Naive thymus-derived CD4-positive, alpha-beta T cell (primary cell): Measurements from ENCODE around the gene FBXL17. TPM values are rescaled to one million over a fixed set of nuclear protein-coding genes. Genes with fewer than 3 reads are reported as not detected.

Experiments
- ATAC-seq: fragments of 150-1000 bp; cut with Tn5 transposase; 2 replicates; pipeline ENCODE4 v1.10.0; 2021; ENCODE audit warnings: mild to moderate bottlenecking, moderate library complexity
- CTCF ChIA-PET: fragments of 350-600 bp; sonication (Branson Sonifier 250); formaldehyde crosslinking; loops from one replicate; lab custom pipeline; 2021; ENCODE audit warnings: antibody characterized with exemption; lab: Charles Lee
- POLR2A ChIA-PET: fragments of 350-600 bp; sonication (Branson Sonifier 250); formaldehyde crosslinking; loops from one replicate; lab custom pipeline; 2021; ENCODE audit warnings: antibody characterized with exemption, inconsistent platforms; lab: Charles Lee
- DNase-seq, 9 donors: peaks; one replicate each; pipeline versions ENCODE4 v3.0.0 to v3.0.0-alpha.2; 2020 to 2022; ENCODE audit warnings: mixed read lengths in 1 of 9
- H3K27ac ChIP-seq: one replicate; pipeline ENCODE4 v1.7.0; 2013; ENCODE audit warnings: mild to moderate bottlenecking, low read depth, low read length, moderate library complexity
- H3K27me3 ChIP-seq, 2 donors: one replicate each; pipeline ENCODE4 v1.7.0; 2013; ENCODE audit warnings: low read length in 2 of 2, mild to moderate bottlenecking in 2 of 2, moderate library complexity in 2 of 2; ENCODE audit not compliant: control insufficient read depth in 2 of 2, insufficient read depth in 2 of 2
- H3K36me3 ChIP-seq, 3 experiments: 1 replicate in 2 of 3; 2 replicates in 1 of 3; pipeline ENCODE4 v1.7.0; 2013; ENCODE audit warnings: low read length in 3 of 3, mild to moderate bottlenecking in 3 of 3, moderate library complexity in 1 of 3; ENCODE audit not compliant: insufficient read depth in 3 of 3, control insufficient read depth in 2 of 3
- H3K4me1 ChIP-seq, 2 donors: one replicate each; pipeline ENCODE4 v1.7.0; 2013; ENCODE audit warnings: low read length in 2 of 2, mild to moderate bottlenecking in 2 of 2, moderate library complexity in 1 of 2; ENCODE audit not compliant: control insufficient read depth in 2 of 2, insufficient read depth in 2 of 2
- H3K4me3 ChIP-seq: 2 replicates; pipeline ENCODE4 v1.7.0; 2013; ENCODE audit warnings: mild to moderate bottlenecking, low read length
- H3K9me3 ChIP-seq, 3 experiments: 1 replicate in 2 of 3; 2 replicates in 1 of 3; pipeline ENCODE4 v1.7.0; 2013; ENCODE audit warnings: low read length in 3 of 3; ENCODE audit not compliant: control insufficient read depth in 2 of 3
- H3K27ac Mint-ChIP-seq, 9 donors: one replicate each; pipeline ENCODE4 v1.8.0; 2020 to 2022; ENCODE audit warnings: mixed read lengths in 9 of 9, mild to moderate bottlenecking in 8 of 9, moderate library complexity in 5 of 9, inconsistent platforms in 2 of 9
- H3K27me3 Mint-ChIP-seq, 5 donors: one replicate each; pipeline ENCODE4 v1.8.0; 2021 to 2022; ENCODE audit warnings: mixed read lengths in 5 of 5, mild to moderate bottlenecking in 1 of 5
- H3K36me3 Mint-ChIP-seq, 5 donors: one replicate each; pipeline ENCODE4 v1.8.0; 2020 to 2022; ENCODE audit warnings: mixed read lengths in 5 of 5, mild to moderate bottlenecking in 3 of 5, inconsistent platforms in 1 of 5
- H3K4me1 Mint-ChIP-seq, 7 donors: one replicate each; pipeline ENCODE4 v1.8.0; 2020 to 2022; ENCODE audit warnings: mixed read lengths in 7 of 7, mild to moderate bottlenecking in 3 of 7, inconsistent platforms in 1 of 7
- H3K4me3 Mint-ChIP-seq, 10 donors: one replicate each; pipeline ENCODE4 v1.8.0; 2020 to 2022; ENCODE audit warnings: mild to moderate bottlenecking in 10 of 10, mixed read lengths in 10 of 10, moderate library complexity in 6 of 10, inconsistent platforms in 2 of 10
- H3K9me3 Mint-ChIP-seq, 11 donors: one replicate each; pipeline ENCODE4 v1.8.0; 2020 to 2022; ENCODE audit warnings: mixed read lengths in 11 of 11, mild to moderate bottlenecking in 4 of 11, inconsistent platforms in 1 of 11, moderate library complexity in 1 of 11
- intact Hi-C, 2 donors: fragments of 100-400 bp; cut with micrococcal nuclease; formaldehyde crosslinking; loops; one replicate each; pipeline ENCODE4 v1.15.1; 2023
- polyA plus RNA-seq, 2 donors: library from polyadenylated mRNA; unstranded; fragments of 300-500 nt; fragmentation: Illumina TruSeq; gene quantifications; one replicate each; pipeline ENCODE4 v1.2.3, GENCODE V29; 2021
- total RNA-seq, 6 experiments: library from RNA in 5 of 6; stranded (reverse) in 5 of 6; gene quantifications; 1 replicate in 5 of 6; 2 replicates in 1 of 6; pipeline ENCODE4 v1.2.3 and lab custom pipeline; 2021 to 2026

FBXL17 gene
- total RNA-seq (10 to 100 TPM; 14.2 to 28.4 (median 21.7) TPM), polyA plus RNA-seq (1 to 10 TPM; 4.4 to 4.8 TPM), total RNA-seq (lab: John Stamatoyannopoulos, UW) (33.1 reads per million, percentile 62 among the genes with 10 or more reads in this experiment)

- Mint-ChIP-seq H3K27ac (peak within 1 kb of the TSS; percentile 90 to 99 (median 97)), H3K4me1 (peaks cover 19 to 52% (median 44%) of the 10 kb centered on the region in 7 donors), H3K27me3 (no peaks in the 10 kb centered on the region), H3K9me3 (peaks cover 0 to 8% (median 4%) of the 10 kb centered on the region in 11 donors), H3K4me3 (peak within 1 kb of the TSS; percentile 80 to 99 (median 91)), H3K36me3 (peaks cover 4 to 16% (median 8%) of the 10 kb centered on the region in 5 donors)
- POLR2A ChIA-PET: interaction anchor here (0.6 to 3.0 kb wide), 16 partner anchors 9 to 1540 kb away, joined by 3 to 42 read pairs (median 3); partner anchors contain the start of genes MAN2A1 and PJA2
- Histone ChIP-seq H3K36me3 (peaks cover 0 to 5% (median 0%) of the 10 kb centered on the region in 3 experiments), H3K9me3 (peaks cover 0 to 5% (median 0%) of the 10 kb centered on the region in 3 experiments), H3K27ac (peak within 1 kb of the TSS; percentile 88), H3K4me3 (peak within 1 kb of the TSS; percentile 90), H3K27me3 (no peaks in the 10 kb centered on the region), H3K4me1 (peaks cover 8 to 17% of the 10 kb centered on the region in 2 donors)
- intact Hi-C loops: loop anchor here (1.0 to 5.0 kb wide), 5 partner anchors 366 to 1307 kb away; partner anchors contain the start of gene MAN2A1 (in 2 of the 2)
- DNase-seq: peak; percentile 86 to 95 (median 92)
- CTCF ChIA-PET: interaction anchor here (0.5 kb wide), 1 partner anchor 38 kb away, joined by 4 read pairs; no protein-coding TSS in a partner anchor
- ATAC-seq: peak; percentile 89
These were observed at the start of gene FBXL17 for GRCh38 chr5:108381954-108382783. Gene FBXL17 (minus strand): TSS chr5:108382098.

GRCh38 chr5:108430931-108431608 lies 49.2 kb upstream of the FBXL17 start:
- no peak for ATAC-seq
- Mint-ChIP-seq H3K27ac (no peak overlapping the region), H3K27me3 (peaks cover 1 to 30% (median 22%) of the 10 kb centered on the region in 5 donors), H3K36me3 (peaks cover 0 to 6% (median 0%) of the 10 kb centered on the region in 5 donors), H3K4me3 (no peak overlapping the region), H3K9me3 (peaks cover 0 to 10% (median 0%) of the 10 kb centered on the region in 11 donors), H3K4me1 (no peaks in the 10 kb centered on the region)
- ChIA-PET POLR2A (no interaction called here), CTCF (no interaction called here)
- H3K27me3 ChIP-seq: no peaks in the 10 kb centered on the region
- DNase-seq: no peak
- intact Hi-C loops: no loop called here
- no peaks in the 10 kb centered on the region for H3K9me3 ChIP-seq
- no peak overlapping the region for H3K27ac ChIP-seq
- H3K4me3 ChIP-seq: no peak overlapping the region
- no peaks in the 10 kb centered on the region for H3K36me3 ChIP-seq
- no peaks in the 10 kb centered on the region for H3K4me1 ChIP-seq

- intact Hi-C loops: no loop called here
These were observed 39.8 kb upstream of the FBXL17 start for GRCh38 chr5:108421713-108422112.

GRCh38 chr5:108420755-108421154 lies 38.9 kb upstream of the FBXL17 start:
- peaks cover 0 to 5% (median 0%) of the 10 kb centered on the region in 5 donors for H3K36me3 Mint-ChIP-seq
- POLR2A ChIA-PET: no interaction called here

More at GRCh38 chr5:108421713-108422112, 39.8 kb upstream of the FBXL17 start:
- Histone ChIP-seq H3K36me3 (no peaks in the 10 kb centered on the region), H3K27me3 (no peaks in the 10 kb centered on the region), H3K4me3 (no peak overlapping the region), H3K4me1 (no peaks in the 10 kb centered on the region), H3K27ac (no peak overlapping the region), H3K9me3 (no peaks in the 10 kb centered on the region)
- ChIA-PET CTCF (no interaction called here), POLR2A (no interaction called here)
- peaks cover 0 to 20% (median 5%) of the 10 kb centered on the region in 11 donors for H3K9me3 Mint-ChIP-seq
- no peak overlapping the region for H3K4me3 Mint-ChIP-seq
- peaks cover 0 to 5% (median 0%) of the 10 kb centered on the region in 5 donors for H3K36me3 Mint-ChIP-seq
- DNase-seq (no peak), ATAC-seq (no peak)
- H3K4me1 Mint-ChIP-seq: no peaks in the 10 kb centered on the region
- H3K27me3 Mint-ChIP-seq: peaks cover 6 to 30% (median 22%) of the 10 kb centered on the region in 5 donors
- H3K27ac Mint-ChIP-seq: no peak overlapping the region

GRCh38 chr5:108420158-108420557 lies 38.3 kb upstream of the FBXL17 start:
- ATAC-seq: no peak
- intact Hi-C loops: no loop called here
- H3K4me3 Mint-ChIP-seq: no peak overlapping the region
- H3K27me3 Mint-ChIP-seq: peaks cover 2 to 17% (median 15%) of the 10 kb centered on the region in 5 donors
- H3K9me3 Mint-ChIP-seq: peaks cover 0 to 20% (median 6%) of the 10 kb centered on the region in 11 donors
- Histone ChIP-seq H3K4me3 (no peak overlapping the region), H3K9me3 (no peaks in the 10 kb centered on the region), H3K27ac (no peak overlapping the region), H3K4me1 (no peaks in the 10 kb centered on the region), H3K36me3 (no peaks in the 10 kb centered on the region), H3K27me3 (no peaks in the 10 kb centered on the region)
- H3K36me3 Mint-ChIP-seq: peaks cover 0 to 5% (median 0%) of the 10 kb centered on the region in 5 donors
- no peaks in the 10 kb centered on the region for H3K4me1 Mint-ChIP-seq
- ChIA-PET CTCF (no interaction called here), POLR2A (interaction anchor here (0.6 kb wide), 1 partner anchor 1494 kb away, joined by 5 read pairs; no protein-coding TSS in a partner anchor)
- DNase-seq: no peak
- no peak overlapping the region for H3K27ac Mint-ChIP-seq

More at GRCh38 chr5:108420755-108421154, 38.9 kb upstream of the FBXL17 start:
- Mint-ChIP-seq H3K27ac (no peak overlapping the region), H3K4me3 (no peak overlapping the region), H3K4me1 (no peaks in the 10 kb centered on the region), H3K9me3 (peaks cover 0 to 20% (median 6%) of the 10 kb centered on the region in 11 donors), H3K27me3 (peaks cover 2 to 21% (median 18%) of the 10 kb centered on the region in 5 donors)
- Histone ChIP-seq H3K4me1 (no peaks in the 10 kb centered on the region), H3K4me3 (no peak overlapping the region), H3K27ac (no peak overlapping the region), H3K9me3 (no peaks in the 10 kb centered on the region), H3K36me3 (no peaks in the 10 kb centered on the region), H3K27me3 (no peaks in the 10 kb centered on the region)
- CTCF ChIA-PET: no interaction called here
- no peak for ATAC-seq
- DNase-seq: no peak
- intact Hi-C loops: no loop called here

- no peaks in the 10 kb centered on the region for H3K36me3 ChIP-seq
- ATAC-seq (no peak), DNase-seq (no peak)
- no peak overlapping the region for H3K27ac ChIP-seq
- intact Hi-C loops: no loop called here
- no peak overlapping the region for H3K4me3 ChIP-seq
- no peaks in the 10 kb centered on the region for H3K4me1 ChIP-seq
- Mint-ChIP-seq H3K36me3 (peaks cover 0 to 5% (median 1%) of the 10 kb centered on the region in 5 donors), H3K4me3 (no peak overlapping the region), H3K27ac (no peak overlapping the region), H3K9me3 (peaks cover 0 to 11% (median 5%) of the 10 kb centered on the region in 11 donors), H3K27me3 (peaks cover 0 to 17% (median 13%) of the 10 kb centered on the region in 5 donors), H3K4me1 (no peaks in the 10 kb centered on the region)
- ChIA-PET POLR2A (no interaction called here), CTCF (no interaction called here)
- no peaks in the 10 kb centered on the region for H3K27me3 ChIP-seq
- no peaks in the 10 kb centered on the region for H3K9me3 ChIP-seq
These were observed 36.3 kb upstream of the FBXL17 start for GRCh38 chr5:108418197-108418596.
